PC-9 (cell line): ENCODE measurements around the gene PEX14. TPM values are rescaled to one million over a fixed set of nuclear protein-coding genes. Genes with fewer than 3 reads are reported as not detected.

Experiments
- BruUV-seq: library from RNA; stranded (reverse); fragments of 400-500 nt; replicated peaks from 2 replicates; lab custom pipeline; 2021; lab: Mats Ljungman, UMichigan
- CTCF ChIA-PET: fragments of 300-600 bp; sonication (Branson Sonifier 250); formaldehyde crosslinking; loops from one replicate; lab custom pipeline; 2022; ENCODE audit warnings: antibody characterized with exemption; lab: Charles Lee
- POLR2A ChIA-PET: fragments of 300-600 bp; sonication (Branson Sonifier 250); formaldehyde crosslinking; loops from one replicate; lab custom pipeline; 2022; ENCODE audit warnings: antibody characterized with exemption; ENCODE audit not compliant: unreplicated experiment; lab: Charles Lee
- DNase-seq, 2 experiments: peaks; one replicate each; pipeline versions ENCODE4 v3.0.0 to v3.0.0-alpha.2; 2015 to 2022; ENCODE audit warnings: mixed read lengths in 1 of 2
- H2AFZ ChIP-seq: fragments of 200-600 bp; sonication (generic); 2 replicates; pipeline ENCODE4 v1.8.1; 2017; ENCODE audit warnings: antibody characterized with exemption
- H3F3A ChIP-seq: fragments of 200-600 bp; sonication (generic); 2 replicates; pipeline ENCODE4 v1.8.1; 2017; ENCODE audit warnings: antibody characterized with exemption, mild to moderate bottlenecking, low read depth; ENCODE audit not compliant: insufficient read depth
- H3K27ac ChIP-seq: fragments of 200-600 bp; sonication (generic); 2 replicates; pipeline ENCODE4 v1.6.1; 2016; ENCODE audit warnings: mixed run types
- H3K27me3 ChIP-seq: fragments of 200-600 bp; sonication (generic); 2 replicates; pipeline ENCODE4 v1.6.1; 2016; ENCODE audit warnings: low read depth, mixed run types; ENCODE audit not compliant: insufficient read depth
- H3K36me3 ChIP-seq: fragments of 200-600 bp; sonication (generic); 2 replicates; pipeline ENCODE4 v1.6.1; 2016; ENCODE audit warnings: low read depth, mixed run types
- H3K4me1 ChIP-seq: fragments of 200-600 bp; sonication (generic); replicated peaks from 2 replicates; pipeline ENCODE4 v1.6.1; 2016; ENCODE audit warnings: mixed run types; ENCODE audit not compliant: insufficient read depth
- H3K4me2 ChIP-seq: fragments of 200-600 bp; sonication (generic); 2 replicates; pipeline ENCODE4 v1.6.1; 2017; ENCODE audit warnings: mixed run types
- H3K4me3 ChIP-seq: fragments of 200-600 bp; sonication (generic); 2 replicates; pipeline ENCODE4 v1.6.1; 2016; ENCODE audit warnings: mixed run types
- H3K79me2 ChIP-seq: fragments of 200-600 bp; sonication (generic); 2 replicates; pipeline ENCODE4 v1.6.1; 2017; ENCODE audit warnings: low read depth, mixed run types
- H3K9me2 ChIP-seq: fragments of 200-600 bp; sonication (generic); 2 replicates; pipeline ENCODE4 v1.8.1; 2017; ENCODE audit warnings: mild to moderate bottlenecking; ENCODE audit not compliant: insufficient read depth
- H3K9me3 ChIP-seq: fragments of 200-600 bp; sonication (generic); 2 replicates; pipeline ENCODE4 v1.8.1; 2016; ENCODE audit warnings: low read depth; ENCODE audit not compliant: insufficient read depth
- H4K20me1 ChIP-seq: fragments of 200-600 bp; sonication (generic); 2 replicates; pipeline ENCODE4 v1.8.1; 2017; ENCODE audit not compliant: insufficient read depth
- EZH2 ChIP-seq: fragments of 200-600 bp; sonication (generic); IDR thresholded peaks from 2 replicates; pipeline ENCODE4 v1.8.0; 2017; ENCODE audit warnings: antibody characterized with exemption, low read depth
- intact Hi-C: fragments of 100-400 bp; cut with micrococcal nuclease; formaldehyde crosslinking; loops from one replicate; pipeline ENCODE4 v1.10.0; 2022; ENCODE audit not compliant: unreplicated experiment
- total RNA-seq: library from RNA; stranded (reverse); gene quantifications from 2 replicates; pipeline ENCODE4 v1.2.3, GENCODE V29; 2021
- TF ChIP-seq, protein P1 (sequence below): fragments of 200-600 bp; sonication (generic); conservative IDR thresholded peaks from 2 replicates; pipeline ENCODE4 v1.6.1; 2017; ENCODE audit warnings: mixed run types, antibody characterized with exemption, mild to moderate bottlenecking, moderate library complexity

The PEX14 gene
- total RNA-seq, 1 experiment from 2014 or later: 28.3 TPM

GRCh38 chr1:10637834-10638558, 163.2 kb downstream of the PEX14 start:
- Histone ChIP-seq H3K79me2 (no peaks in the 10 kb centered on the region), H3K27me3 (no peaks in the 10 kb centered on the region), H3K4me2 (no peak overlapping the region), H3K4me1 (no peaks in the 10 kb centered on the region), H4K20me1 (no peaks in the 10 kb centered on the region), H3K9me3 (no peaks in the 10 kb centered on the region), H2AFZ (no peak overlapping the region), H3F3A (no peaks in the 10 kb centered on the region), H3K4me3 (no peak overlapping the region), H3K9me2 (no peaks in the 10 kb centered on the region), H3K27ac (no peak overlapping the region), H3K36me3 (no peaks in the 10 kb centered on the region)
- ChIA-PET CTCF (no interaction called here), POLR2A (no interaction called here)
- BruUV-seq: no TSS peak
- no peak for DNase-seq
- intact Hi-C loops: no loop called here
- TF ChIP-seq, protein P1, sequence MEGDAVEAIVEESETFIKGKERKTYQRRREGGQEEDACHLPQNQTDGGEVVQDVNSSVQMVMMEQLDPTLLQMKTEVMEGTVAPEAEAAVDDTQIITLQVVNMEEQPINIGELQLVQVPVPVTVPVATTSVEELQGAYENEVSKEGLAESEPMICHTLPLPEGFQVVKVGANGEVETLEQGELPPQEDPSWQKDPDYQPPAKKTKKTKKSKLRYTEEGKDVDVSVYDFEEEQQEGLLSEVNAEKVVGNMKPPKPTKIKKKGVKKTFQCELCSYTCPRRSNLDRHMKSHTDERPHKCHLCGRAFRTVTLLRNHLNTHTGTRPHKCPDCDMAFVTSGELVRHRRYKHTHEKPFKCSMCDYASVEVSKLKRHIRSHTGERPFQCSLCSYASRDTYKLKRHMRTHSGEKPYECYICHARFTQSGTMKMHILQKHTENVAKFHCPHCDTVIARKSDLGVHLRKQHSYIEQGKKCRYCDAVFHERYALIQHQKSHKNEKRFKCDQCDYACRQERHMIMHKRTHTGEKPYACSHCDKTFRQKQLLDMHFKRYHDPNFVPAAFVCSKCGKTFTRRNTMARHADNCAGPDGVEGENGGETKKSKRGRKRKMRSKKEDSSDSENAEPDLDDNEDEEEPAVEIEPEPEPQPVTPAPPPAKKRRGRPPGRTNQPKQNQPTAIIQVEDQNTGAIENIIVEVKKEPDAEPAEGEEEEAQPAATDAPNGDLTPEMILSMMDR: no peak
- TF ChIP-seq EZH2: no peak

DNA sequence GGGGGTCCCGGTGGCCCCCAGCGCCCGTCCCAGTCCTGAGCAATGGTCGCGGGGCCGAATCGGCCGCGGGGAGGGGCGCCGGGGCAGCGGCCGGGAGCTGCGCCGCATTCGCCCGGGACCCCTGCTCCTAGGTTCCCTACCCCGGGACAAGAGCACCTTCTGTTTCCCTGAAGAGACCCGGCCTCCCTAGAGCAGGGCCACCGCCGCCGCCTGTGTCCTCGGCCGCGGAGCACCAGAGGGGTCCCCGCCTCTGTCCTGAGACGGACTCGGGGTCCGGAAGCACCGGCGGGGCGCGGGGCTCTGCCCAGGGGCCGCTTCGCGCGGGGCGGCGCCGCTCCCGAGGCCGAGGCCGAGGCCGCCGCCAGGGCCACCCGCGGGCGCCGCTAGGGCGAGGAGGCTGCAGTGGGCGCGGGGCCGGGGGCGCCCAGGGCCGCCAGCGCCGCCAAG, 163.8 kb downstream of the PEX14 start:
- TF ChIP-seq, protein P1: no peak
- no peak for TF ChIP-seq EZH2
- DNase-seq: no peak
- H3K27me3 ChIP-seq: no peaks in the 10 kb centered on the region
- intact Hi-C loops: no loop called here
- no peaks in the 10 kb centered on the region for H3K4me1 ChIP-seq
- H3K9me3 ChIP-seq: no peaks in the 10 kb centered on the region
- H3K79me2 ChIP-seq: no peaks in the 10 kb centered on the region
- BruUV-seq: no TSS peak
- no peak overlapping the region for H3K4me2 ChIP-seq
- ChIA-PET CTCF (no interaction called here), POLR2A (no interaction called here)
- no peak overlapping the region for H2AFZ ChIP-seq
- H3K4me3 ChIP-seq: no peak overlapping the region
- H3F3A ChIP-seq: no peaks in the 10 kb centered on the region
- no peaks in the 10 kb centered on the region for H4K20me1 ChIP-seq
- H3K27ac ChIP-seq: no peak overlapping the region
- no peaks in the 10 kb centered on the region for H3K36me3 ChIP-seq
- H3K9me2 ChIP-seq: no peaks in the 10 kb centered on the region

- H3K4me2 ChIP-seq: no peak overlapping the region
- no peak overlapping the region for H3K4me3 ChIP-seq
- H2AFZ ChIP-seq: no peak overlapping the region
- no peaks in the 10 kb centered on the region for H3K9me3 ChIP-seq
- H3K36me3 ChIP-seq: no peaks in the 10 kb centered on the region
- DNase-seq: no peak
- no peaks in the 10 kb centered on the region for H3K9me2 ChIP-seq
- no peaks in the 10 kb centered on the region for H3F3A ChIP-seq
- H4K20me1 ChIP-seq: no peaks in the 10 kb centered on the region
- BruUV-seq: no TSS peak
- ChIA-PET CTCF (no interaction called here), POLR2A (no interaction called here)
- no peaks in the 10 kb centered on the region for H3K27me3 ChIP-seq
- intact Hi-C loops: no loop called here
- no peaks in the 10 kb centered on the region for H3K4me1 ChIP-seq
- TF ChIP-seq, protein P1: no peak
- no peak for TF ChIP-seq EZH2
- no peak overlapping the region for H3K27ac ChIP-seq
- no peaks in the 10 kb centered on the region for H3K79me2 ChIP-seq
These were observed 164.4 kb downstream of the PEX14 start for GRCh38 chr1:10639011-10639774.
